K562 (cell line): Measurements from ENCODE around the gene PKDCC. TPM values are rescaled to one million over a fixed set of nuclear protein-coding genes. Genes with fewer than 3 reads are reported as not detected.

Experiments used
- ATAC-seq: fragments of 200-7000 bp; cut with Tn5 transposase; 3 replicates; pipeline ENCODE4 v1.9.1; 2020; ENCODE audit warnings: moderate library complexity
- BruUV-seq: library from RNA; stranded (reverse); fragments of 400-500 nt; replicated peaks from 2 replicates; lab custom pipeline; 2021; lab: Mats Ljungman, UMichigan
- CTCF ChIA-PET: fragments of 300-600 bp; formaldehyde crosslinking; extraction: SDS; loops from one replicate; lab custom pipeline; 2021; ENCODE audit warnings: low intra/inter-chr PET ratio; lab: Yijun Ruan, JAX
- POLR2A ChIA-PET: fragments of 300-600, 350-650 bp; sonication (Branson Sonifier 250); formaldehyde crosslinking; extraction: SDS; loops from one replicate; lab custom pipeline; 2021; ENCODE audit warnings: antibody characterized with exemption, inconsistent platforms; lab: Yijun Ruan, JAX
- DNase-seq, 4 experiments: peaks; one replicate each; pipeline versions ENCODE4 v3.0.0 to v3.0.0-alpha.2; 2011 to 2018; ENCODE audit warnings: low spot score in 3 of 4, mixed read lengths in 3 of 4; ENCODE audit errors: extremely low read depth in 1 of 4
- FAIRE-seq: peaks from 2 replicates; lab custom pipeline; 2011; peaks lifted over from hg19 to GRCh38; lab: Jason Lieb, UNC
- H2AFZ ChIP-seq: 2 replicates; pipeline ENCODE4 v1.6.0; 2011; ENCODE audit warnings: low read depth, low read length, control low read depth, inconsistent platforms
- H3K27ac ChIP-seq: fragments of 200-600 bp; 3 replicates; pipeline ENCODE4 v1.8.0; 2011; ENCODE audit warnings: low read depth, mild to moderate bottlenecking, control low read depth, inconsistent platforms, low read length, moderate library complexity, mixed read lengths; ENCODE audit errors: extremely low read depth
- H3K27me3 ChIP-seq, 2 experiments: fragments of 300-600 bp in 1 of 2; 2 replicates in 1 of 2; 3 replicates in 1 of 2; pipeline versions ENCODE4 v1.6.0 to v1.8.0; 2011; ENCODE audit warnings: inconsistent platforms in 2 of 2, low read length in 2 of 2, mild to moderate bottlenecking in 1 of 2, mixed read lengths in 1 of 2, moderate library complexity in 1 of 2; ENCODE audit not compliant: control insufficient read depth in 2 of 2, insufficient read depth in 2 of 2
- H3K36me3 ChIP-seq: fragments of 300-600 bp; 3 replicates; pipeline ENCODE4 v1.8.0; 2011; ENCODE audit warnings: mild to moderate bottlenecking, low read length, inconsistent platforms; ENCODE audit not compliant: control insufficient read depth, insufficient read depth
- H3K4me1 ChIP-seq, 2 experiments: fragments of 200-600 bp in 1 of 2; replicated peaks in 1 of 2; 2 replicates in 1 of 2; 3 replicates in 1 of 2; pipeline versions ENCODE4 v1.5.1 to v1.8.0; 2011; ENCODE audit warnings: inconsistent platforms in 2 of 2, low read length in 2 of 2, mild to moderate bottlenecking in 1 of 2, mixed read lengths in 1 of 2, moderate library complexity in 1 of 2; ENCODE audit not compliant: control insufficient read depth in 2 of 2, insufficient read depth in 2 of 2
- H3K4me2 ChIP-seq: 2 replicates; pipeline ENCODE4 v1.6.1; 2011; ENCODE audit warnings: low read length, control low read depth, inconsistent platforms, mixed read lengths; ENCODE audit not compliant: insufficient read depth
- H3K4me3 ChIP-seq: fragments of 200-600 bp; sonication (generic), shearing (Covaris generic); 2 replicates; pipeline ENCODE4 v1.5.1; 2016; ENCODE audit warnings: control low read depth, inconsistent platforms
- H3K79me2 ChIP-seq: fragments of 200-600 bp; 3 replicates; pipeline ENCODE4 v1.8.0; 2011; ENCODE audit warnings: low read length, inconsistent platforms; ENCODE audit not compliant: control insufficient read depth, insufficient read depth
- H3K9ac ChIP-seq, 2 experiments: 2 replicates each; pipeline versions ENCODE4 v1.6.0 to v1.6.1; 2011; ENCODE audit warnings: low read depth in 2 of 2, low read length in 2 of 2, control low read depth in 1 of 2, inconsistent platforms in 1 of 2, mild to moderate bottlenecking in 1 of 2, mixed read lengths in 1 of 2; ENCODE audit not compliant: insufficient read depth in 1 of 2
- H3K9me1 ChIP-seq: one replicate; pipeline ENCODE4 v1.6.0; 2011; ENCODE audit warnings: inconsistent platforms, mild to moderate bottlenecking, low read length, moderate library complexity; ENCODE audit not compliant: control insufficient read depth, insufficient read depth
- H3K9me3 ChIP-seq: replicated peaks from 2 replicates; pipeline ENCODE4 v1.5.1; 2011; ENCODE audit warnings: low read depth, low read length, inconsistent platforms; ENCODE audit not compliant: control insufficient read depth, insufficient read depth
- H4K20me1 ChIP-seq: replicated peaks from 2 replicates; pipeline ENCODE4 v1.6.1; 2011; ENCODE audit warnings: low read length, inconsistent platforms, mixed read lengths; ENCODE audit not compliant: control insufficient read depth, insufficient read depth
- DACH1 ChIP-seq: fragments of 450-650 bp; IDR thresholded peaks from 2 replicates; pipeline ENCODE4 v1.6.1; 2018; ENCODE audit not compliant: partially characterized antibody
- E2F3 ChIP-seq: fragments of 250-450 bp; sonication (Bioruptor Pico); IDR thresholded peaks from 2 replicates; pipeline ENCODE4 v1.4.0; 2020; ENCODE audit warnings: mild to moderate bottlenecking
- ELF1 ChIP-seq: fragments of 200-800 bp; sonication (Bioruptor generic); IDR thresholded peaks from 2 replicates; pipeline ENCODE4 v1.6.1; 2016; ENCODE audit warnings: missing genetic modification characterization, missing compliant biosample characterization
- KAT7 ChIP-seq: sonication (generic); formaldehyde crosslinking; IDR thresholded peaks from 2 replicates; pipeline ENCODE4 v1.8.0; 2022; ENCODE audit warnings: missing genetic modification reagents, mild to moderate bottlenecking, borderline replicate concordance
- MGA ChIP-seq: fragments of 450-650 bp; IDR thresholded peaks from 2 replicates; pipeline ENCODE4 v1.6.1; 2016; ENCODE audit warnings: mild to moderate bottlenecking, moderate library complexity
- SMAD1 ChIP-seq: fragments of 150-350 bp; IDR thresholded peaks from 2 replicates; pipeline ENCODE4 v1.6.1; 2014; ENCODE audit warnings: low read length, low read depth; ENCODE audit not compliant: partially characterized antibody
- TOE1 ChIP-seq, 2 experiments: fragments of 450-650 bp in 1 of 2; sonication (generic) in 1 of 2; formaldehyde crosslinking in 1 of 2; IDR thresholded peaks; 2 replicates each; pipeline versions ENCODE4 v1.7.1 to v1.8.0; 2016 to 2022; ENCODE audit warnings: borderline replicate concordance in 2 of 2, mild to moderate bottlenecking in 2 of 2, antibody characterized with exemption in 1 of 2, inconsistent platforms in 1 of 2, low read depth in 1 of 2, missing genetic modification reagents in 1 of 2, moderate library complexity in 1 of 2
- ZNF274 ChIP-seq: IDR thresholded peaks from 2 replicates; pipeline ENCODE4 v1.6.1; 2011; ENCODE audit warnings: low read depth, mild to moderate bottlenecking, low read length, moderate library complexity, borderline replicate concordance
- WGBS: fragments of 100-300 bp; shearing (Covaris generic); methylation state at CpG from one replicate; pipeline ENCODE4 v1.1.6; 2016; ENCODE audit warnings: low coverage, mixed read lengths; ENCODE audit not compliant: insufficient coverage; ENCODE audit errors: missing lambda C conversion rate; 5-methylcytosine and 5-hydroxymethylcytosine counted together
- in situ Hi-C: fragments of 300-500 bp; cut with MboI; formaldehyde crosslinking; loops from 4 replicates; pipeline ENCODE4 v1.15.0; 2018; ENCODE audit warnings: inconsistent platforms, mixed read lengths
- intact Hi-C: fragments of 100-400 bp; cut with micrococcal nuclease; formaldehyde crosslinking; loops from 2 replicates; pipeline ENCODE4 v1.14.2; 2022
- polyA plus RNA-seq, 8 experiments: library from polyadenylated mRNA; depleted of rRNA in 4 of 8; stranded (reverse) in 5 of 8; unstranded in 3 of 8; fragments of >200 nt; fragmentation: Nextera tagmentation in 2 of 8; fragmentation: Illumina TruSeq in 1 of 8; extraction: Ambion mirVana in 2 of 8; extraction: Trizol in 1 of 8; gene quantifications; 2 replicates each; pipeline versions ENCODE4 v1.2.1 to v1.2.3, GENCODE V29; 2011 to 2014; ENCODE audit warnings: inconsistent platforms in 1 of 8, missing spikeins in 1 of 8
- total RNA-seq, 7 experiments: library from RNA; depleted of rRNA in 6 of 7; stranded (reverse); fragments of >200 nt in 6 of 7; fragmentation: Illumina TruSeq in 2 of 7; extraction: Trizol in 2 of 7; gene quantifications; 2 replicates each; pipeline versions ENCODE4 v1.2.1 to v1.2.3, GENCODE V29; 2011 to 2021; ENCODE audit warnings: low replicate concordance in 1 of 7

The PKDCC gene
- total and polyA plus RNA-seq, 9 of the 15 experiments (the other 6 are each of a cell fraction or from before 2014, with no cell fraction given) = 0.62 to 14.8 (median 1.3) TPM; not detected in 2

- H3K27ac ChIP-seq = no peak overlapping the region
- CTCF ChIA-PET = interaction anchor here (1.2 kb wide), 1 partner anchor 92 kb away, joined by 4 read pairs; no protein-coding TSS in a partner anchor
- TF ChIP-seq MGA = peak; percentile 23
- no peak for TF ChIP-seq TOE1 (IDR thresholded peaks at IDR 0.05; ENCODE audit: borderline replicate concordance)
- TF ChIP-seq TOE1 (CRISPR knock-in tag; IDR thresholded peaks at IDR 0.05; ENCODE audit: borderline replicate concordance, low read depth) = no peak
- TF ChIP-seq DACH1 = peak; percentile 16
- no peak for TF ChIP-seq SMAD1
- no peak for TF ChIP-seq ELF1 (tag)
- no peak for TF ChIP-seq ZNF274
- no peak for TF ChIP-seq KAT7 (CRISPR knock-in tag)
- no peak for TF ChIP-seq E2F3 (CRISPR knock-in tag)
Observed at GRCh38 chr2:42105330-42106256, 57.8 kb downstream of the PKDCC start.

More at GRCh38 chr2:42105330-42106256, 57.8 kb downstream of the PKDCC start:
- H3K9me3 ChIP-seq = no peaks in the 10 kb centered on the region; the same call in 1 of the 2 replicates
- peaks cover 24 to 34% of the 10 kb centered on the region in 2 experiments for H3K27me3 ChIP-seq
- POLR2A ChIA-PET = interaction anchor here (1.1 to 1.2 kb wide), 2 partner anchors 12 to 20 kb away, joined by 3 to 4 read pairs; no protein-coding TSS in a partner anchor
- H3K36me3 ChIP-seq = no peaks in the 10 kb centered on the region
- DNase-seq (no peak), ATAC-seq (no peak; the same call in 2 of the 3 replicates), FAIRE-seq (no peak)
- no TSS peak for BruUV-seq
- H2AFZ ChIP-seq = peak overlapping the region; percentile 28; the same call in 1 of the 2 replicates
- WGBS = 4% methylated on average over 14 of the region's 14 CpGs
- peaks cover 0 to 8% of the 10 kb centered on the region in 2 experiments; a peak in 2 of 5 replicates for H3K4me1 ChIP-seq
- in situ Hi-C loops = no loop called here
- no peaks in the 10 kb centered on the region for H3K79me2 ChIP-seq
- 0 out of 2 replicates have a peak, but pooled peaks cover 4% of the 10 kb centered on the region for H4K20me1 ChIP-seq
- intact Hi-C loops = no loop called here
- peak overlapping the region; percentile 29 for H3K4me2 ChIP-seq
- no peak overlapping the region for H3K4me3 ChIP-seq
- no peaks in the 10 kb centered on the region for H3K9me1 ChIP-seq
- H3K9ac ChIP-seq = no peak overlapping the region
